Stimulated activated naive CD4-positive, alpha-beta T cell treated with Interleukin-2 at 50 U/mL for 16 hours (primary cell): ENCODE results near the gene TMEM203.
A peak's percentile ranks its signal among the peaks of the same experiment; 100 is the strongest.

ENCODE experiments used
- DNase-seq: peaks from one replicate; lab custom pipeline; 2025; lab: John Stamatoyannopoulos, UW

Gene TMEM203

GRCh38 chr9:137230705-137231371 is 25.4 kb upstream of the TMEM203 start, which contains the start of gene SLC34A3:
SLC34A3 (plus strand) TSS chr9:137230901; CDS start chr9:137231703, 802 bp downstream.
- no peak for DNase-seq

GRCh38 chr9:137229903-137230704 is 24.7 kb upstream of the TMEM203 start:
- no peak for DNase-seq

- DNase-seq, result no peak
These were observed 23.8 kb upstream of the TMEM203 start for GRCh38 chr9:137228968-137229896.

- no peak for DNase-seq
These were observed 23.1 kb upstream of the TMEM203 start for GRCh38 chr9:137228506-137228967.

DNA sequence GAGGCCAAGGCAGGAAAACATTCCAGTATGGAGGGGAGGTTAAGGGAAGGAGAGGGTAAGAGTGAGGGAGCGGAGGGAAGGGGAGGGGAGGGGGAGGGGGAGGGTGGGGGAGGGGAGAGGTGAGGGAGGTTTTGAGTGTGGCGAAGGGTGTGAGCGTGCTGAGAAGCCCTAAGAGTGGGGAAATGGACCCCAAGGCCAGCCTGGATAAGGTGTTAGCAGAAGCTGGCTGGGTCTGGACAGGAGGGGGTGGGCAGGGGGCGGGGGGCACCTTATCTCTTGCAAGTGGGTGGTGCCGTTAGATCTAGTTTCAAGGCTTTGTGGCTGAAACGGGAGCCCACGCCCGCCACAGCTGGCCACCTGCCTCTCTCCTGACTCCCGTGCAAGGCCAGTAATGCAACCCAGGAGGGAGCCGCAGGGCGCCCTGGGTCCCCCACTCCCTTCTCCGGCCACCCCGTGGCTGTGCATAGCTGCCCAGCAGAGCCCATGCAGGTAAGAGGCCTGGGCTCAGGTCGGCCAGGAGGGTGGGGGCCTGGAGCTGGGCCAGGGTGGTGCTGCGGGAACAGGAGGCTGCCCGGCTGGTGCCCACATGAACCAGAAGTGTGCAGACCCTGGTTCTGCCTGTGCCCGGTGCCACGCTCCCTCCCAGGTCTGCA is 22.5 kb upstream of the TMEM203 start:
- no peak for DNase-seq

DNA sequence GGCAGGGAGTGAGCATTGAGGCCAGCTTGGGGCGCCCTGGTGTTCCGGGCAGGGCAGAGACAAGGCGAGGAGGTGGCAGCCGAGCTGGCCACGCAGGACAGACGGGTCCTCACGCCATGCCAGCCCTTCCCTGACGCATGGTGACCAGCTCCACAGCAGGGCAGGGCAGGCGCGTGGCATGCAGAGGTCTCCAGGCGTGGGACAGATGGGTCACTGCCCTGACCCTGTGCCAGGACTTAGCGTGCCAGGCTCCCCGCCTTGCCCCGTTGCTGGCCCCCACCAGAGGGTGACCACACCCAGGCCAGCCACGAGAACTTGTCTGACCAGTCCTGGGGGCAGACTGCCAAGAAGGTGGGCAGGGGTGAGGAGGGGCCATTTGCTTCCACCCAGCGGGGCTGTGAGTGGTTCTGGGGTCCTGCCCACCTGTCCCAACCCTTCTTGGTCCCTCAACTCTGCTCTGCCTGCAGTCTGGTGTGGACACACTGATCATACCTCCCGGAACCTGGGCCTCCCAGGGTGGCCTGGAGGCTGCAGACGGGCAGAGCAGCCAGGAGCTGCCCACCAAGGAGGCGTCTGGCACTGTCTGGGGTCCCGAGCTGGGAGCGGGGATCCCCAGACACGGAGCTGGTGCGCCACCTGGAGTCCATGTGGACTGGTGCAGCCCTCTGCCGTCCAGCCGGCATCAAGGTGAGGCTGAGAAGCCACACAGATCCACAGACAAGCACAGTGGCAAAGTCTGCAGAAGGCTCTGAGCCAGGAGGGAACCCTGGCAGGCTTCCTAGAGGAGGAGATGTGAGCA is 21.8 kb upstream of the TMEM203 start, which contains the start of gene RNF224:
TSS of gene RNF224 (plus strand) at position 449 of the 799 bp plus-strand sequence. CDS start 834 bp downstream, outside the sequence.
- DNase-seq, result peak; percentile 68

DNA sequence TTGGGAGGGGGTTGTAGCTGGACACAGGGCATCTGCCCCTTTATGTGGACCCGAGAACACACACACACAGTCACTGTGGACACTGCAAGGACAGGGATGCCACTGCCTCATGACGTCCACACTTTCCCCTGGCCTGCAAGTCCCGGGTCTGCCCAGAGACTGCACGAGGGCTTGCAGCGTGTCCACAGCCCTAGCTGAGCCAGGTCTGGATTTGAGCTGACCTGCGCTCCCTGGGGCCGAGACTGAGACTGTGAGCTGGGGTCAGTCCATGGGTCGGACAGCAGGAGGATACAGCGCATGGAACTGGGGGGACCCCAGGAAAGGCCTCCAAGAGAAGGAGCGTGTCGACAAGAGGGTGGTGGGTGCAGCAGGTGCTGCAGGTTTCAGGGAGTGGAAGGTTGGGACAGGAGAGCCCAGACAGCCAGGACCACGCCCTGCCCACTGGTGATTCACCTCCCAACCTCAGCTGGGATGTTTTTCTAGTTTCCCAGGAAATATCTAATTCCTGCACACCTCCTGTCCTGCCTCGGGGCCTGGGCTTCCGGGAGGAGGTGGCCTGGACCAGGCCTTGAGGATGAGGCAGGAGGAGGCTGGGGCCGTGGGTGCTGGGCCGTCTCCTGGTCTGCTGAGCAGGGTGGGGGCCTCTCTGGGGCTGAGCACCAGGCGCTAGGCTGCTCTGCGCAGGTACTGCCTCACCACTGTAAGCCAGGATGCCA is 21.0 kb upstream of the TMEM203 start:
- no peak for DNase-seq

GRCh38 chr9:137225699-137226331 is 20.4 kb upstream of the TMEM203 start:
- no peak for DNase-seq

DNA sequence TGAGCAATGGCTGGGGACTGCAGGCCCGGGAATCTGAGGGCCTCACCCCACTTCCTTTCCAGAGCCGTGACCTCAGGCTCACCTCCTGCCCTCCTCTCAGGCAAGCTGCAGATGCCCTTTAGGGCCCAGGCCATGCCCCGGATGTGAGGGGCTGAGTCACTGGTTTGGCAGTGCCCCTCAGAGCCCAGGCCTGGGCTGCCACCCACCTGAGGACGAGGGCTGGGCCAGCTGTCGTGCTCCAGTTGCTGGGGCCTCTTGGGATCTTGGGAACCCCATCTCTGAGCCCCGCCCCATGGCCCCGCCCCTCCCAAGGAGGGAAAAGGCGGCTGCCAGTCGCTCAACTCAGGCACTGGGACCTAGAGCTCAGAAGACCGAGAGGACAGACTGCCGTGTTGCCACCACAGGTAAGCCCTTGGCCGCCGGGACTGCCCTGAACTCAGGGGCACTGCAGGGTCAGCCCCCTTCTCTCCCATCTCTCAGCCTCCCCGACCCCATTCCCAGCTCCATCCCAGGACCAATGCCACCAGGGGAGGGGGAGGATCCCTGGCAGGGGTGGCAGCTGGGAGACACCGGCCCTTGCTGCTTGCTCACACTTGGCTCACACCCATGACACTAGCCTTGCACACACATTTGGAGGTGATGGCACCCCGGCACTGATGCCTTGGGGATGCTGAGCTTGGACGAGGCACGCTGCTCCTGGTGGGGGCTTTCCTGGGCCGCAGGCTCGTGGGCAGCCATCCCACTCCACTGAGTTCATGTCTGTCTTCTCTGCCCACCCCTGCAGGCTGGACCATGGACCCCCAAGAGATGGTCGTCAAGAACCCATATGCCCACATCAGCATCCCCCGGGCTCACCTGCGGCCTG is 19.6 kb upstream of the TMEM203 start, which contains the start of gene CYSRT1:
TSS of gene CYSRT1 (plus strand) at position 345 of the 865 bp plus-strand sequence. CDS start at position 793, 448 bp downstream.
- no peak for DNase-seq

- DNase-seq, result peak; percentile 98
These were observed 17.9 kb upstream of the TMEM203 start for GRCh38 chr9:137223078-137223970.

DNA sequence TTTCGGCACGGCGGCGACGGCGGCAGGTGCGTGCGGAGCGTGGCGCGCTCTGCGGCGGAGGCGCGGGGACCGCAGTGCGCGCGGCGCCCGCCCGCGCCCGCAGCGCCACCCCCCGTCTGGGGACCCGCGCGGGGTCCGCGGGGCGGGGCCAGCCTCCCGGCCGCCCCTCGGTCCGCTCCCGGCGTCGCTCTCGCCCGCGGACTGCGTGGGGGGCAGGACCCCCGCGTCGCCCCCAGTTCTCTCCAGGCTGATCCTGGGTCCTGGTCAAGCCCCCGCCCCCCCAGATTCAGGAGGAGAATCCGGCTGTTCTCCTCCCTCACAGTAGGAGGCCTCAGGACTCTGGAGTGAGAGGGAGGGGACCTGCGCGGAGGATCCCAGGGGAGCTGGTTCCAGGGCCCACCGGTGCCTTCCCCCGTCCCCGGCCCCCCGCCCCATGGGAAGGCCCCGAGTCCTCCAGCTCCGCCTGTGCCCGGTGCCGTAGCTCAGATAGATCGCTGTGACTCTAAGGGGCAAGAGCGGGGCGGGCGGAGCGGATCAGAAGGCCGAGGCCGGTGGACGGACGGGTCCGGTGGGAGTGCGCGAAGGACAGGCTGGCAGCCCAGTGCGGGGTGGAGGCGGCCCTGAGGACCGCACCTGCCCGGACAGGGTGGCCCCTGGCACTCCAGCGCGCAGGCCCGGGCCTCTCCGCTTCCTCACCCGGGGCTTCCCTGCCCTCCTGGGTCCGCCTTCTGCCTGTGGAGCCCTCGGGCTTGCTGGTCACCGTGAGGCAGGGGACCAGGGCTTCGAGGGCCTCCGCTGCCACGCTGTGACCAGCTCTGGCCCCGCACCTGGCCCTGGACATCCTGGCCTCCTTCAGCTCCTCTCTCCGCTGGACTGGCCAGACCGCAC is 17.0 kb upstream of the TMEM203 start, which contains the start of gene RNF208:
TSS of gene RNF208 (minus strand) at position 51 of the 888 bp plus-strand sequence. CDS start 1,028 bp downstream, outside the sequence.
- no peak for DNase-seq

DNA sequence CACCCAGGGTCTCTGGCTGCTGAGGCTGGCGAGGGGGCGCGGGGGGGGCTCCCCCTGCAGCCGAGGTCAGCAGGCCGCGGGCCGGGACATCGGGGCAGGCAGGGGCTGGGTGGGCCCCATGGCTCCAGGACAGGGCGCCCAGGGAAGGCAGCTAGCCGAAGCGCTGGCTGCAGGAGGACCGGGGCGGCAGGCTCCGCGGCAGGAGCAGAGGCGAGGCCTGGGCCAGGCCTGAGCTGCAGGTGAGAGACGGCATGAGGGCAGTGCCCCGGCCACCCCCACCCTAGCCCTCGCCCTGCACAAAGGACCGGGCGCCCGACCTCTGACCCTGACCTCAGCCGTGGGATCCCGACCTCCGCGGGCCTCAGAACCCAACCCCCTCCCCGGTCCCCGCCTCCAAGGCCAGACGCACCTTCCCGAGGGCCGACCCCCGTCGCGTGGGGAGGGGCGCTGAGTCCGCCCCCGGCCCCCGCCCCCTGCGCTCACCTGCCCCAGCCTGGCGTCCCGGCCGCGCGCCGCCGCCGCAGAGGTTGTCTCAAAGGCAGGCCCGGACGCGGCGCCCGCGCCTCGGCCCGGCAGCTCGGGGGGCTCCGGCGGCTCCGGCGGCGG is 16.2 kb upstream of the TMEM203 start:
- DNase-seq, result no peak

DNA sequence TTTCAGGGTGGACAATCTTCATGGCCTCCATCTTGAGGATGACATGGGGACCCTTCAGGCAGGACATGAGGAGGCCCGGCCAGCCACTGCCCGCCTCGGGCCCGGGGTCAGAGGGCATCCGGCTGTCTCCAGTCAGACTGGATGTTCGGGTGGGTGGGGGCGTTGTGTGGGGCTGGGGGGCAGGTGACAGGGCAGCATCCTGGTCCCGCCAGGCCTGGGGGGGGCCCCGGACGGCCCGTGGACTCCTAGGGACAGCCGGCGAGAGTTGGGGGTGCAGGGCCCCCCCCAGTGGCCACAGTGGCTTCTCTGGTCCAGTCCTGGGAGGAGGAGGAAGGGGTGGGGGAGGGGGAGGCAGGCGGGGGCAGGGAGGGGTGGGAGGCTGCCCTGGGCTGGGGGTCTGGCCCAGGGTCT is 15.7 kb upstream of the TMEM203 start:
- DNase-seq, result no peak

DNA sequence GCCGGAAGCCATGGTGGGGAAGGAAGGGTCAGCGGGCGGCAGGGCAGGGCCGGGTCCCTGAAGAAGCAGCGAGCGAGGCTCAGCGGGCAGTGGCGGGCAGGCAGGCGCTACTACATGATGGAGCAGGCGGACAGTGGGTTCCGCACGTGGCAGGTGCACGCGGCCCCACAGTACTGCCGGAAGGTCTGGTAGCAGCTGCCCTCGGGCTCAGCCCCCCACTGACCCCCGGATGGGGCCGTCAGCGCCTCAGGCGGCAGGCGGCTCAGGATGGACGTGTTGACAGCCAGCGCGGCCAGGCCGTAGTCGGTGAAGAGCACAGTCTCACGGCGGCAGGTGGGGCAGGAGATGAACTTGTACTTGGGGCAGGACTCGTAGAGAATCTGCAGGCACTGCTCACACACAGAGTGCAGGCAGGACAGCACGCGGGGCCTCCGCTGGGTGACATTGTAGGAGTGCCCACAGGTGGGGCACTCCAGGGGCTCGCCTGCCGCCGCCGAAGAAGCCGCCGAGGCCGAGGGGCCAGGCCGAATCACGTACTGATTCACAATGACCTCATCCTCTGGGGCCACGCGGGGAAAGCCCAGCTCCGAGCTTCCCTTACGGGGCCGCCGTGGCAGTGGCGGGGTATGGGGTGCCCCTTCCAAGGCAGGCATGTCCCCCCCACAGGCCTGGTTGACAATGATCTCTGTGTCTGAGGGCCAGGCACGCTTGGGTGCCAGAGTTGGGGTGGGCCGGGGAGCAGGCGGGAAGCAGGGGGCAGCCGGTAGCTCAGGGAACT is 15.1 kb upstream of the TMEM203 start:
- no peak for DNase-seq
